Right lobe of liver (tissue), 4 donors: ENCODE results near the gene PREX1.

Source experiments
- CTCF ChIP-seq, 4 donors: fragments of 200-600 bp in 3 of 4; fragments of 450-650 bp in 1 of 4; IDR thresholded peaks; one replicate each; pipeline versions ENCODE4 v1.5.1 to v1.8.0; 2016 to 2022; ENCODE audit warnings: antibody characterized with exemption in 4 of 4, mild to moderate bottlenecking in 2 of 4
- POLR2A ChIP-seq: fragments of 450-650 bp; IDR thresholded peaks from one replicate; pipeline ENCODE4 v1.6.1; 2017; ENCODE audit warnings: antibody characterized with exemption, mild to moderate bottlenecking
- donor health status: DM: no; HTN: no; CAD: no.
- donor health status: DM: no; HTN: no; CAD: no.
- donor health status: DM: no; HTN: yes; CAD: no.

GRCh38 chr20:48606172-48606840 is 221.5 kb downstream of the PREX1 start:
- no peak for TF ChIP-seq POLR2A
- TF ChIP-seq CTCF (IDR thresholded peaks at IDR 0.05) = no peak
